Activated CD4-positive, alpha-beta memory T cell treated with anti-CD3 and anti-CD28 coated beads, Interleukin-2, amount 10 ng/mL, durations not matched to agents 7 days and 5 days (primary cell): ENCODE results near the gene HEY2. TPM values are rescaled to one million over a fixed set of nuclear protein-coding genes. Genes with fewer than 3 reads are reported as not detected.

Experiments
- CTCF ChIA-PET: fragments of 350-600 bp; sonication (Branson Sonifier 250); formaldehyde crosslinking; loops from one replicate; lab custom pipeline; 2021; ENCODE audit warnings: antibody characterized with exemption, inconsistent platforms; lab: Charles Lee
- POLR2A ChIA-PET: fragments of 350-600 bp; sonication (Branson Sonifier 250); formaldehyde crosslinking; loops from one replicate; lab custom pipeline; 2021; ENCODE audit warnings: antibody characterized with exemption; lab: Charles Lee
- DNase-seq: peaks from one replicate; pipeline ENCODE4 v3.0.0-alpha.2; 2020
- H3K27ac Mint-ChIP-seq: one replicate; pipeline ENCODE4 v1.8.0; 2021; ENCODE audit warnings: mild to moderate bottlenecking, mixed read lengths
- H3K27me3 Mint-ChIP-seq: one replicate; pipeline ENCODE4 v1.8.0; 2021; ENCODE audit warnings: mixed read lengths
- H3K36me3 Mint-ChIP-seq: one replicate; pipeline ENCODE4 v1.8.0; 2021; ENCODE audit warnings: low read depth, mixed read lengths
- H3K4me1 Mint-ChIP-seq: one replicate; pipeline ENCODE4 v1.8.0; 2021; ENCODE audit warnings: mixed read lengths
- H3K4me3 Mint-ChIP-seq: one replicate; pipeline ENCODE4 v1.8.0; 2021; ENCODE audit warnings: mild to moderate bottlenecking, mixed read lengths
- H3K9me3 Mint-ChIP-seq: one replicate; pipeline ENCODE4 v1.8.0; 2021; ENCODE audit warnings: mixed read lengths
- total RNA-seq, 2 experiments: library from RNA; stranded (reverse); gene quantifications; one replicate each; pipeline ENCODE4 v1.2.3, GENCODE V29; 2021

The HEY2 gene
- total RNA-seq, 2 experiments from 2014 or later = not detected

- H3K27me3 Mint-ChIP-seq = peaks cover 37% of the 10 kb centered on the region
- H3K4me3 Mint-ChIP-seq = no peak overlapping the region
- no peaks in the 10 kb centered on the region for H3K4me1 Mint-ChIP-seq
- H3K9me3 Mint-ChIP-seq = no peaks in the 10 kb centered on the region
- H3K27ac Mint-ChIP-seq = no peak overlapping the region
- H3K36me3 Mint-ChIP-seq = no peaks in the 10 kb centered on the region
- ChIA-PET POLR2A (no interaction called here), CTCF (no interaction called here)
- DNase-seq = no peak
Observed at GRCh38 chr6:125729983-125730382, 19.4 kb upstream of the HEY2 start.

GRCh38 chr6:125732398-125732797, 17.0 kb upstream of the HEY2 start:
- H3K27me3 Mint-ChIP-seq = peaks cover 35% of the 10 kb centered on the region
- ChIA-PET CTCF (no interaction called here), POLR2A (no interaction called here)
- H3K4me3 Mint-ChIP-seq = no peak overlapping the region
- DNase-seq = no peak
- no peaks in the 10 kb centered on the region for H3K36me3 Mint-ChIP-seq
- no peak overlapping the region for H3K27ac Mint-ChIP-seq
- no peaks in the 10 kb centered on the region for H3K9me3 Mint-ChIP-seq
- H3K4me1 Mint-ChIP-seq = no peaks in the 10 kb centered on the region

GRCh38 chr6:125733516-125734300, 15.7 kb upstream of the HEY2 start:
- Mint-ChIP-seq H3K36me3 (no peaks in the 10 kb centered on the region), H3K27me3 (peaks cover 31% of the 10 kb centered on the region), H3K4me1 (no peaks in the 10 kb centered on the region), H3K27ac (no peak overlapping the region), H3K4me3 (no peak overlapping the region), H3K9me3 (no peaks in the 10 kb centered on the region)
- ChIA-PET CTCF (no interaction called here), POLR2A (no interaction called here)
- no peak for DNase-seq

- POLR2A ChIA-PET = no interaction called here
- Mint-ChIP-seq H3K9me3 (no peaks in the 10 kb centered on the region), H3K4me1 (no peaks in the 10 kb centered on the region), H3K4me3 (no peak overlapping the region), H3K27me3 (peaks cover 44% of the 10 kb centered on the region), H3K27ac (no peak overlapping the region), H3K36me3 (no peaks in the 10 kb centered on the region)
- CTCF ChIA-PET = no interaction called here
- no peak for DNase-seq
Observed at GRCh38 chr6:125738276-125738675, 11.2 kb upstream of the HEY2 start.

GRCh38 chr6:125739364-125739763, 10.1 kb upstream of the HEY2 start:
- POLR2A ChIA-PET = no interaction called here
- Mint-ChIP-seq H3K4me1 (no peaks in the 10 kb centered on the region), H3K4me3 (no peak overlapping the region), H3K36me3 (no peaks in the 10 kb centered on the region), H3K27me3 (peaks cover 45% of the 10 kb centered on the region), H3K9me3 (no peaks in the 10 kb centered on the region), H3K27ac (no peak overlapping the region)
- DNase-seq = no peak
- CTCF ChIA-PET = interaction anchor here (0.7 kb wide), 1 partner anchor 28 kb away, joined by 4 read pairs; no protein-coding TSS in a partner anchor

- Mint-ChIP-seq H3K27ac (no peak overlapping the region), H3K27me3 (peaks cover 52% of the 10 kb centered on the region), H3K9me3 (no peaks in the 10 kb centered on the region), H3K4me3 (no peak overlapping the region), H3K36me3 (no peaks in the 10 kb centered on the region), H3K4me1 (peaks cover 3% of the 10 kb centered on the region)
- no peak for DNase-seq
- CTCF ChIA-PET = no interaction called here
- POLR2A ChIA-PET = no interaction called here
Observed at GRCh38 chr6:125741336-125741735, 8.1 kb upstream of the HEY2 start.

- POLR2A ChIA-PET = interaction anchor here (1.3 kb wide), 1 partner anchor 17 kb away, joined by 3 read pairs; no protein-coding TSS in a partner anchor
- no peak for DNase-seq
- Mint-ChIP-seq H3K36me3 (no peaks in the 10 kb centered on the region), H3K27me3 (peaks cover 58% of the 10 kb centered on the region), H3K4me1 (peaks cover 10% of the 10 kb centered on the region), H3K4me3 (no peak overlapping the region), H3K27ac (no peak overlapping the region), H3K9me3 (no peaks in the 10 kb centered on the region)
- CTCF ChIA-PET = no interaction called here
Observed at GRCh38 chr6:125742024-125742423, 7.4 kb upstream of the HEY2 start.

- Mint-ChIP-seq H3K4me3 (no peak overlapping the region), H3K27me3 (peaks cover 60% of the 10 kb centered on the region), H3K27ac (no peak overlapping the region), H3K36me3 (no peaks in the 10 kb centered on the region), H3K4me1 (peaks cover 15% of the 10 kb centered on the region), H3K9me3 (no peaks in the 10 kb centered on the region)
- no peak for DNase-seq
- ChIA-PET POLR2A (interaction anchor here (1.3 kb wide), 1 partner anchor 17 kb away, joined by 3 read pairs; no protein-coding TSS in a partner anchor), CTCF (no interaction called here)
Observed at GRCh38 chr6:125742464-125743120, 6.8 kb upstream of the HEY2 start.

GRCh38 chr6:125743604-125744003, 5.8 kb upstream of the HEY2 start:
- no peak for DNase-seq
- Mint-ChIP-seq H3K9me3 (no peaks in the 10 kb centered on the region), H3K27me3 (peaks cover 65% of the 10 kb centered on the region), H3K27ac (no peak overlapping the region), H3K36me3 (no peaks in the 10 kb centered on the region), H3K4me3 (no peak overlapping the region), H3K4me1 (peaks cover 23% of the 10 kb centered on the region)
- CTCF ChIA-PET = no interaction called here
- POLR2A ChIA-PET = no interaction called here

- Mint-ChIP-seq H3K27me3 (peaks cover 74% of the 10 kb centered on the region), H3K4me1 (peaks cover 33% of the 10 kb centered on the region), H3K9me3 (no peaks in the 10 kb centered on the region), H3K27ac (no peak overlapping the region), H3K4me3 (no peak overlapping the region), H3K36me3 (no peaks in the 10 kb centered on the region)
- ChIA-PET POLR2A (interaction anchor here (1.0 to 1.8 kb wide), 2 partner anchors 211 to 444 kb away, joined by 3 to 5 read pairs; partner anchors contain the start of genes HDDC2 and HINT3), CTCF (interaction anchor here (0.8 to 1.7 kb wide), 8 partner anchors 8 to 435 kb away, joined by 3 to 9 read pairs (median 4); partner anchors contain the start of gene HINT3)
- no peak for DNase-seq
Observed at GRCh38 chr6:125745281-125746018, 4.0 kb upstream of the HEY2 start.

- H3K4me1 Mint-ChIP-seq = peaks cover 37% of the 10 kb centered on the region
- POLR2A ChIA-PET = interaction anchor here (1.0 to 1.8 kb wide), 2 partner anchors 210 to 445 kb away, joined by 3 to 5 read pairs; partner anchors contain the start of genes HDDC2 and HINT3
- H3K27ac Mint-ChIP-seq = no peak overlapping the region
- no peaks in the 10 kb centered on the region for H3K36me3 Mint-ChIP-seq
- DNase-seq = no peak
- H3K27me3 Mint-ChIP-seq = peaks cover 73% of the 10 kb centered on the region
- peak overlapping the region; percentile 80 for H3K4me3 Mint-ChIP-seq
- H3K9me3 Mint-ChIP-seq = no peaks in the 10 kb centered on the region
- CTCF ChIA-PET = interaction anchor here (1.0 to 1.7 kb wide), 6 partner anchors 8 to 436 kb away, joined by 3 to 9 read pairs (median 4); partner anchors contain the start of gene HINT3
Observed at GRCh38 chr6:125746019-125746414, 3.4 kb upstream of the HEY2 start.

GRCh38 chr6:125746731-125747588, 2.5 kb upstream of the HEY2 start:
- CTCF ChIA-PET = interaction anchor here (1.0 to 1.4 kb wide), 4 partner anchors 32 to 209 kb away, joined by 3 to 4 read pairs (median 4); partner anchors contain the start of genes HINT3 and NCOA7
- POLR2A ChIA-PET = interaction anchor here (1.1 to 1.8 kb wide), 3 partner anchors 34 to 446 kb away, joined by 3 to 6 read pairs (median 5); partner anchors contain the start of gene HDDC2
- Mint-ChIP-seq H3K36me3 (no peaks in the 10 kb centered on the region), H3K27me3 (peaks cover 77% of the 10 kb centered on the region), H3K9me3 (no peaks in the 10 kb centered on the region), H3K27ac (no peak overlapping the region), H3K4me1 (peaks cover 38% of the 10 kb centered on the region), H3K4me3 (peak overlapping the region; percentile 80)
- DNase-seq = peak; percentile 71
